Body of pancreas (tissue), 4 donors: ENCODE data around the gene CXCR3.

ENCODE experiments used
- CTCF ChIP-seq, 7 experiments: fragments of 450-650 bp in 4 of 7; fragments of 200-600 bp in 3 of 7; sonication (generic) in 3 of 7; IDR thresholded peaks; one replicate each; pipeline ENCODE4 v1.5.1; 2016 to 2019; ENCODE audit warnings: antibody characterized with exemption in 7 of 7
- POLR2A ChIP-seq, 3 donors: fragments of 450-650 bp; IDR thresholded peaks; one replicate each; pipeline ENCODE4 v1.6.1; 2016; ENCODE audit warnings: antibody characterized with exemption in 3 of 3, mild to moderate bottlenecking in 2 of 3

- no peak for TF ChIP-seq CTCF (IDR thresholded peaks at IDR 0.05)
- no peak for TF ChIP-seq POLR2A (IDR thresholded peaks at IDR 0.05)
These were observed 18.9 kb upstream of the CXCR3 start for GRCh38 chrX:71637253-71637618.
